CD4-positive, alpha-beta T cell (primary cell): Measurements from ENCODE around the gene FOLR2. TPM values are rescaled to one million over a fixed set of nuclear protein-coding genes. Genes with fewer than 3 reads are reported as not detected.
"Not testable (repeated sequence)": the region's sequence is repeated elsewhere in the genome, so short reads cannot be mapped to it uniquely, and the experiment has no call there.

Experiments
- ATAC-seq: fragments of 200-7000 bp; cut with Tn5 transposase; one replicate; pipeline ENCODE4 v1.10.0; 2022; ENCODE audit warnings: mild to moderate bottlenecking; ENCODE audit not compliant: poor library complexity
- CTCF ChIA-PET: fragments of 350-600 bp; sonication (Branson Sonifier 250); formaldehyde crosslinking; loops from one replicate; lab custom pipeline; 2021; ENCODE audit warnings: antibody characterized with exemption, inconsistent platforms; lab: Charles Lee
- POLR2A ChIA-PET: fragments of 350-600 bp; sonication (Branson Sonifier 250); formaldehyde crosslinking; loops from one replicate; lab custom pipeline; 2021; ENCODE audit warnings: antibody characterized with exemption, inconsistent platforms; lab: Charles Lee
- DNase-seq, 14 experiments: peaks; one replicate each; pipeline ENCODE4 v3.0.0-alpha.2; 2013 to 2020; ENCODE audit warnings: mixed read lengths in 2 of 14
- H3K27ac ChIP-seq, 2 donors: one replicate each; pipeline versions ENCODE4 v1.5.1 to v1.7.0; 2013; ENCODE audit warnings: low read length in 2 of 2, low read depth in 1 of 2, mild to moderate bottlenecking in 1 of 2
- H3K27me3 ChIP-seq, 2 experiments: 1 replicate in 1 of 2; 2 replicates in 1 of 2; pipeline versions ENCODE4 v1.6.1 to v1.7.0; 2013; ENCODE audit warnings: low read length in 2 of 2, control low read depth in 1 of 2, mild to moderate bottlenecking in 1 of 2, moderate library complexity in 1 of 2; ENCODE audit not compliant: insufficient read depth in 2 of 2, control insufficient read depth in 1 of 2
- H3K36me3 ChIP-seq: one replicate; pipeline ENCODE4 v1.6.1; 2013; ENCODE audit warnings: low read length, control low read depth; ENCODE audit not compliant: insufficient read depth
- H3K4me1 ChIP-seq: one replicate; pipeline ENCODE4 v1.6.1; 2013; ENCODE audit warnings: low read length, control low read depth; ENCODE audit not compliant: insufficient read depth
- H3K4me3 ChIP-seq: one replicate; pipeline ENCODE4 v1.5.1; 2013; ENCODE audit warnings: mild to moderate bottlenecking, low read length, moderate library complexity
- H3K9me3 ChIP-seq, 2 experiments: 1 replicate in 1 of 2; 2 replicates in 1 of 2; pipeline versions ENCODE4 v1.6.1 to v1.7.0; 2013; ENCODE audit warnings: low read length in 2 of 2, mild to moderate bottlenecking in 2 of 2, control low read depth in 1 of 2, moderate library complexity in 1 of 2; ENCODE audit not compliant: control insufficient read depth in 1 of 2, insufficient read depth in 1 of 2
- H3K27ac Mint-ChIP-seq: one replicate; pipeline ENCODE4 v1.8.0; 2020; ENCODE audit warnings: mixed read lengths
- H3K27me3 Mint-ChIP-seq: one replicate; pipeline ENCODE4 v1.8.0; 2021; ENCODE audit warnings: mixed read lengths
- H3K36me3 Mint-ChIP-seq: one replicate; pipeline ENCODE4 v1.8.0; 2021; ENCODE audit warnings: low read depth, mixed read lengths
- H3K4me1 Mint-ChIP-seq: one replicate; pipeline ENCODE4 v1.8.0; 2021; ENCODE audit warnings: low read depth, mixed read lengths
- H3K4me3 Mint-ChIP-seq: one replicate; pipeline ENCODE4 v1.8.0; 2020; ENCODE audit warnings: mild to moderate bottlenecking, mixed read lengths
- H3K9me3 Mint-ChIP-seq: one replicate; pipeline ENCODE4 v1.8.0; 2020; ENCODE audit warnings: mixed read lengths
- CTCF ChIP-seq: fragments of 200-600 bp; IDR thresholded peaks from one replicate; pipeline ENCODE4 v1.8.0; 2022; ENCODE audit warnings: antibody characterized with exemption, mild to moderate bottlenecking
- intact Hi-C, 2 experiments: fragments of 100-400 bp; cut with DNase I in 1 of 2; cut with micrococcal nuclease in 1 of 2; formaldehyde crosslinking; loops; one replicate each; pipeline versions ENCODE4 v1.15.1 to v1.9.0; 2023 to 2025; cut with DNase I, micrococcal nuclease
- total RNA-seq, 174 experiments: library from RNA in 2 of 174; stranded (reverse) in 2 of 174; gene quantifications; one replicate each; pipeline ENCODE4 v1.2.3 and lab custom pipeline; 2021 to 2026

The FOLR2 gene
- total RNA-seq, 2 experiments from 2014 or later, result not detected

GRCh38 chr11:72265951-72266350 lies 49.4 kb downstream of the FOLR2 start:
- Histone ChIP-seq H3K27ac (no peak overlapping the region), H3K27me3 (peaks cover 2 to 12% of the 10 kb centered on the region in 2 experiments), H3K9me3 (no peaks in the 10 kb centered on the region), H3K4me1 (peaks cover 3% of the 10 kb centered on the region), H3K4me3 (no peak overlapping the region), H3K36me3 (no peaks in the 10 kb centered on the region)
- intact Hi-C loops, result no loop called here
- Mint-ChIP-seq H3K4me1 (no peaks in the 10 kb centered on the region), H3K36me3 (no peaks in the 10 kb centered on the region), H3K4me3 (no peak overlapping the region), H3K9me3 (no peaks in the 10 kb centered on the region), H3K27ac (no peak overlapping the region), H3K27me3 (peaks cover 53% of the 10 kb centered on the region)
- POLR2A ChIA-PET, result no interaction called here
- no peak for TF ChIP-seq CTCF
- DNase-seq, result no peak
- no peak for ATAC-seq
- CTCF ChIA-PET, result no interaction called here

GRCh38 chr11:72266960-72267359 lies 50.4 kb downstream of the FOLR2 start:
- CTCF ChIA-PET, H3K4me1 Mint-ChIP-seq, H3K4me3 ChIP-seq, H3K4me3 Mint-ChIP-seq, ATAC-seq, H3K27ac ChIP-seq, H3K9me3 Mint-ChIP-seq, H3K36me3 Mint-ChIP-seq, DNase-seq, H3K27ac Mint-ChIP-seq, intact Hi-C loops, H3K36me3 ChIP-seq, H3K4me1 ChIP-seq, H3K9me3 ChIP-seq, POLR2A ChIA-PET: not testable (repeated sequence)
- H3K27me3 Mint-ChIP-seq, result peaks cover 60% of the 10 kb centered on the region
- H3K27me3 ChIP-seq, result peaks cover 0 to 12% of the 10 kb centered on the region in 2 experiments

GRCh38 chr11:72267956-72268617 lies 51.5 kb downstream of the FOLR2 start:
- no peaks in the 10 kb centered on the region for H3K36me3 ChIP-seq
- no peak overlapping the region for H3K4me3 ChIP-seq
- Mint-ChIP-seq H3K4me3 (no peak overlapping the region), H3K36me3 (no peaks in the 10 kb centered on the region), H3K27me3 (peaks cover 53% of the 10 kb centered on the region), H3K9me3 (no peaks in the 10 kb centered on the region), H3K27ac (no peak overlapping the region), H3K4me1 (no peaks in the 10 kb centered on the region)
- H3K9me3 ChIP-seq, result no peaks in the 10 kb centered on the region
- intact Hi-C loops, result no loop called here
- peaks cover 3% of the 10 kb centered on the region for H3K4me1 ChIP-seq
- no peak overlapping the region for H3K27ac ChIP-seq
- ChIA-PET POLR2A (no interaction called here), CTCF (interaction anchor here (0.6 kb wide), 1 partner anchor 63 kb away, joined by 3 read pairs; no protein-coding TSS in a partner anchor)
- ATAC-seq (no peak), DNase-seq (no peak)
- TF ChIP-seq CTCF, result no peak
- peaks cover 0 to 12% of the 10 kb centered on the region in 2 experiments for H3K27me3 ChIP-seq

Other genes starting within 250 kb of the FOLR2 start
- 10 to 100 TPM; 14.7 to 16.8 TPM for gene IL18BP, start 217.9 kb upstream of the FOLR2 start, total RNA-seq
- 100 to 1,000 TPM; 191 to 197 TPM for gene NUMA1, start 136.3 kb upstream of the FOLR2 start, total RNA-seq
- gene LRRC51, start 135.9 kb upstream of the FOLR2 start, total RNA-seq, result 1 to 10 TPM in 1 of 2 experiments, under 1 TPM in 1; 0.87 to 1.1 TPM
- 10 to 100 TPM; 29.5 to 30.4 TPM for gene LAMTOR1, start 113.5 kb upstream of the FOLR2 start, total RNA-seq
- gene TOMT, start 110.9 kb upstream of the FOLR2 start, total RNA-seq, result not detected
- gene ANAPC15, start 104.1 kb upstream of the FOLR2 start, total RNA-seq, result 10 to 100 TPM; 48.8 to 52.5 TPM
- under 1 TPM in 1 of 2 experiments, not detected in 1; 0.47 TPM for gene FOLR3, start 81.1 kb upstream of the FOLR2 start, total RNA-seq
- gene FOLR1, start 24.7 kb upstream of the FOLR2 start, total RNA-seq, result not detected
- 100 to 1,000 TPM; 124 to 128 TPM for gene INPPL1, start 8.0 kb downstream of the FOLR2 start, total RNA-seq
- gene PHOX2A, start 27.4 kb downstream of the FOLR2 start, total RNA-seq, result not detected
- gene CLPB, start 217.7 kb downstream of the FOLR2 start, total RNA-seq, result 1 to 10 TPM; 8.7 TPM